Measurements from ENCODE around the gene UNKL.

The UNKL gene

GRCh38 chr16:1347286-1347855 lies 67.1 kb downstream of the UNKL start:
- no peak for DNase-seq (ENCODE audit: extremely low read depth, insufficient read length)
- H3K36me3 ChIP-seq (ENCODE audit: control insufficient read depth, insufficient read depth, low read length): peaks cover 5% of the 10 kb centered on the region
- no peak for TF ChIP-seq CTCF (IDR thresholded peaks at IDR 0.05; ENCODE audit: insufficient read depth, low read length, poor library complexity, severe bottlenecking)
- H3K27me3 ChIP-seq (replicated peaks; ENCODE audit: control insufficient read depth, insufficient read depth, low read length): no peaks in the 10 kb centered on the region; the same call in 1 of the 2 replicates
- no peak overlapping the region for H3K4me3 ChIP-seq (replicated peaks; ENCODE audit: low read depth, low read length)

GRCh38 chr16:1346422-1347285 lies 67.8 kb downstream of the UNKL start:
- Histone ChIP-seq H3K4me3 (replicated peaks; ENCODE audit: low read depth, low read length) (no peak overlapping the region), H3K36me3 (ENCODE audit: control insufficient read depth, insufficient read depth, low read length) (peaks cover 5% of the 10 kb centered on the region), H3K27me3 (replicated peaks; ENCODE audit: control insufficient read depth, insufficient read depth, low read length) (no peaks in the 10 kb centered on the region; the same call in 1 of the 2 replicates)
- no peak for DNase-seq (ENCODE audit: extremely low read depth, insufficient read length)
- TF ChIP-seq CTCF (IDR thresholded peaks at IDR 0.05; ENCODE audit: insufficient read depth, low read length, poor library complexity, severe bottlenecking): no peak

- Histone ChIP-seq H3K4me3 (replicated peaks; ENCODE audit: low read depth, low read length) (no peak overlapping the region), H3K36me3 (ENCODE audit: control insufficient read depth, insufficient read depth, low read length) (peaks cover 5% of the 10 kb centered on the region), H3K27me3 (replicated peaks; ENCODE audit: control insufficient read depth, insufficient read depth, low read length) (no peaks in the 10 kb centered on the region; the same call in 1 of the 2 replicates)
- DNase-seq (ENCODE audit: extremely low read depth, insufficient read length): no peak
- no peak for TF ChIP-seq CTCF (IDR thresholded peaks at IDR 0.05; ENCODE audit: insufficient read depth, low read length, poor library complexity, severe bottlenecking)
Measured at GRCh38 chr16:1345651-1346421, 68.7 kb downstream of the UNKL start.

GRCh38 chr16:1345087-1345486 lies 69.4 kb downstream of the UNKL start:
- no peak overlapping the region for H3K4me3 ChIP-seq (replicated peaks; ENCODE audit: low read depth, low read length)
- H3K27me3 ChIP-seq (replicated peaks; ENCODE audit: control insufficient read depth, insufficient read depth, low read length): no peaks in the 10 kb centered on the region; the same call in 1 of the 2 replicates
- no peak for DNase-seq (ENCODE audit: extremely low read depth, insufficient read length)
- peaks cover 5% of the 10 kb centered on the region for H3K36me3 ChIP-seq (ENCODE audit: control insufficient read depth, insufficient read depth, low read length)
- TF ChIP-seq CTCF (IDR thresholded peaks at IDR 0.05; ENCODE audit: insufficient read depth, low read length, poor library complexity, severe bottlenecking): no peak

- no peaks in the 10 kb centered on the region; the same call in 1 of the 2 replicates for H3K27me3 ChIP-seq (replicated peaks; ENCODE audit: control insufficient read depth, insufficient read depth, low read length)
- TF ChIP-seq CTCF (IDR thresholded peaks at IDR 0.05; ENCODE audit: insufficient read depth, low read length, poor library complexity, severe bottlenecking): no peak
- H3K36me3 ChIP-seq (ENCODE audit: control insufficient read depth, insufficient read depth, low read length): peaks cover 5% of the 10 kb centered on the region
- no peak overlapping the region for H3K4me3 ChIP-seq (replicated peaks; ENCODE audit: low read depth, low read length)
- no peak for DNase-seq (ENCODE audit: extremely low read depth, insufficient read length)
Measured at GRCh38 chr16:1344499-1344898, 70.0 kb downstream of the UNKL start.

Measured in GM06990 (cell line).